NB4 (cell line): ENCODE measurements around the gene ZNF777.

Source experiments
- POLR2A ChIP-seq: IDR thresholded peaks from 2 replicates; pipeline ENCODE4 v1.6.1; 2011; ENCODE audit warnings: mild to moderate bottlenecking; ENCODE audit not compliant: insufficient read length; ENCODE audit errors: extremely low read depth
- TF ChIP-seq, protein P1 (sequence below): IDR thresholded peaks from one replicate; pipeline ENCODE4 v1.5.1; 2012; ENCODE audit warnings: low read depth, low read length

DNA sequence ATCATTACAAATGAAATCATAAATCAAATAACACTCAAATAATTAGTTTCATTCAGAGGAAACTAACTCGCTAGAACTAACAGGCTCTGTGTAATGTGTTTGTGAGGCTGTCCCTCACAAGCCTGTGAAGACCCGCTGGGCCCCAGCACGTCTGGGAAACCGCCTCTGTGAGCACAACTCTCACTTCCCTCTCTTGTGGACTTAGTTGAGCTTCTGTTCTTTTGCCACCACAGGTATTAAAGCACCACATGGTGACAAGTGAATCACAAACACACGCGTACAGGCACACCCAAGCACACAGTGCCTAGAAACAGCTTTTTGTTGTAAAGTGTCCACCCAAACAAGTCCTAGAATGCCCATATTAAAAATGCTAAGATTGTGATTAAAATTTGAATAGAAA, 51.0 kb downstream of the ZNF777 start:
- TF ChIP-seq, protein P1, sequence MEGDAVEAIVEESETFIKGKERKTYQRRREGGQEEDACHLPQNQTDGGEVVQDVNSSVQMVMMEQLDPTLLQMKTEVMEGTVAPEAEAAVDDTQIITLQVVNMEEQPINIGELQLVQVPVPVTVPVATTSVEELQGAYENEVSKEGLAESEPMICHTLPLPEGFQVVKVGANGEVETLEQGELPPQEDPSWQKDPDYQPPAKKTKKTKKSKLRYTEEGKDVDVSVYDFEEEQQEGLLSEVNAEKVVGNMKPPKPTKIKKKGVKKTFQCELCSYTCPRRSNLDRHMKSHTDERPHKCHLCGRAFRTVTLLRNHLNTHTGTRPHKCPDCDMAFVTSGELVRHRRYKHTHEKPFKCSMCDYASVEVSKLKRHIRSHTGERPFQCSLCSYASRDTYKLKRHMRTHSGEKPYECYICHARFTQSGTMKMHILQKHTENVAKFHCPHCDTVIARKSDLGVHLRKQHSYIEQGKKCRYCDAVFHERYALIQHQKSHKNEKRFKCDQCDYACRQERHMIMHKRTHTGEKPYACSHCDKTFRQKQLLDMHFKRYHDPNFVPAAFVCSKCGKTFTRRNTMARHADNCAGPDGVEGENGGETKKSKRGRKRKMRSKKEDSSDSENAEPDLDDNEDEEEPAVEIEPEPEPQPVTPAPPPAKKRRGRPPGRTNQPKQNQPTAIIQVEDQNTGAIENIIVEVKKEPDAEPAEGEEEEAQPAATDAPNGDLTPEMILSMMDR = no peak
- no peak for TF ChIP-seq POLR2A
